DND-41 (cell line): ENCODE results near the gene ARF1.
A peak's percentile ranks its signal among the peaks of the same experiment; 100 is the strongest.

Experiments
- ATAC-seq: fragments of 200-7000 bp; cut with Tn5 transposase; 3 replicates; pipeline ENCODE4 v1.9.1; 2021; ENCODE audit warnings: low read depth; ENCODE audit not compliant: insufficient read depth
- DNase-seq: peaks from one replicate; pipeline ENCODE4 v3.0.0-alpha.2; 2020
- H2AFZ ChIP-seq: 2 replicates; pipeline ENCODE4 v1.6.0; 2012; ENCODE audit warnings: low read depth, low read length
- H3K27ac ChIP-seq: 2 replicates; pipeline ENCODE4 v1.5.1; 2012; ENCODE audit warnings: low read length, inconsistent platforms
- H3K27me3 ChIP-seq: fragments of 200-600 bp; sonication (generic); 2 replicates; pipeline ENCODE4 v1.6.0; 2012; ENCODE audit warnings: low read length, mild to moderate bottlenecking, inconsistent platforms; ENCODE audit not compliant: insufficient read depth, poor library complexity
- H3K36me3 ChIP-seq: 2 replicates; pipeline ENCODE4 v1.5.1; 2012; ENCODE audit warnings: low read length, inconsistent platforms; ENCODE audit not compliant: insufficient read depth
- H3K4me1 ChIP-seq: 2 replicates; pipeline ENCODE4 v1.5.1; 2012; ENCODE audit warnings: mild to moderate bottlenecking, low read length; ENCODE audit not compliant: insufficient read depth
- H3K4me2 ChIP-seq: 2 replicates; pipeline ENCODE4 v1.6.0; 2012; ENCODE audit warnings: mild to moderate bottlenecking, moderate library complexity, low read length, inconsistent platforms; ENCODE audit not compliant: insufficient read depth
- H3K4me3 ChIP-seq, 2 experiments: fragments of 200-600 bp in 1 of 2; shearing (Covaris generic) in 1 of 2; 2 replicates each; pipeline ENCODE4 v1.5.1; 2012 to 2016; ENCODE audit warnings: inconsistent platforms in 2 of 2, low read length in 2 of 2, mild to moderate bottlenecking in 2 of 2, low read depth in 1 of 2, moderate library complexity in 1 of 2
- H3K79me2 ChIP-seq: 2 replicates; pipeline ENCODE4 v1.6.0; 2012; ENCODE audit warnings: low read length, inconsistent platforms; ENCODE audit not compliant: insufficient read depth
- H3K9ac ChIP-seq: 2 replicates; pipeline ENCODE4 v1.6.0; 2012; ENCODE audit warnings: low read depth, mild to moderate bottlenecking, inconsistent platforms, low read length, moderate library complexity
- H3K9me3 ChIP-seq: 2 replicates; pipeline ENCODE4 v1.5.1; 2012; ENCODE audit warnings: low read length, moderate library complexity, mild to moderate bottlenecking, inconsistent platforms; ENCODE audit not compliant: insufficient read depth, severe bottlenecking
- H4K20me1 ChIP-seq: 2 replicates; pipeline ENCODE4 v1.6.0; 2012; ENCODE audit warnings: low read length; ENCODE audit not compliant: insufficient read depth
- CTCF ChIP-seq: IDR thresholded peaks from 2 replicates; pipeline ENCODE4 v1.5.1; 2012; ENCODE audit warnings: borderline replicate concordance, low read length, moderate library complexity, mild to moderate bottlenecking; ENCODE audit not compliant: poor library complexity, severe bottlenecking; ENCODE audit errors: extremely low read depth
- EZH2 ChIP-seq: IDR thresholded peaks from 3 replicates; pipeline ENCODE4 v1.6.1; 2012; ENCODE audit warnings: borderline replicate concordance, low read depth, mild to moderate bottlenecking, moderate library complexity, low read length, inconsistent platforms; ENCODE audit not compliant: severe bottlenecking

ARF1 gene

GRCh38 chr1:228100822-228101613 is 18.5 kb downstream of the ARF1 start:
- H3K9me3 ChIP-seq = no peaks in the 10 kb centered on the region
- peaks cover 60% of the 10 kb centered on the region for H4K20me1 ChIP-seq
- no peak overlapping the region for H3K4me3 ChIP-seq
- H3K4me2 ChIP-seq = peak overlapping the region; percentile 73
- H2AFZ ChIP-seq = no peak overlapping the region
- H3K36me3 ChIP-seq = peaks cover 59% of the 10 kb centered on the region
- H3K79me2 ChIP-seq = peaks cover 76% of the 10 kb centered on the region
- DNase-seq (no peak), ATAC-seq (no peak)
- peaks cover 42% of the 10 kb centered on the region for H3K4me1 ChIP-seq
- H3K27me3 ChIP-seq = no peaks in the 10 kb centered on the region
- H3K9ac ChIP-seq = no peak overlapping the region
- H3K27ac ChIP-seq = no peak overlapping the region; the same call in 1 of the 2 replicates
- no peak for TF ChIP-seq EZH2
- no peak for TF ChIP-seq CTCF

- ATAC-seq = no peak
- Histone ChIP-seq H3K79me2 (peaks cover 70% of the 10 kb centered on the region), H3K4me3 (peak overlapping the region in 1 of 2 experiments; percentile 95; a peak in 3 of 4 replicates), H3K9me3 (no peaks in the 10 kb centered on the region), H3K4me1 (peaks cover 40% of the 10 kb centered on the region), H3K27me3 (no peaks in the 10 kb centered on the region), H3K27ac (no peak overlapping the region), H2AFZ (no peak overlapping the region), H3K4me2 (peak overlapping the region; percentile 73), H3K36me3 (peaks cover 59% of the 10 kb centered on the region), H3K9ac (peak overlapping the region; percentile 78), H4K20me1 (peaks cover 54% of the 10 kb centered on the region)
- no peak for TF ChIP-seq EZH2
- TF ChIP-seq CTCF = no peak
- DNase-seq = no peak
Measured at GRCh38 chr1:228101614-228101993, 19.1 kb downstream of the ARF1 start.

GRCh38 chr1:228101994-228102790 is 19.7 kb downstream of the ARF1 start:
- Histone ChIP-seq H3K4me3 (peak overlapping the region; percentile 62 to 95; a peak in 3 of 4 replicates), H3K4me1 (peaks cover 40% of the 10 kb centered on the region), H3K27ac (peak overlapping the region; percentile 53; the same call in 1 of the 2 replicates), H4K20me1 (peaks cover 48% of the 10 kb centered on the region), H2AFZ (no peak overlapping the region; the same call in 1 of the 2 replicates), H3K9ac (peak overlapping the region; percentile 78), H3K9me3 (no peaks in the 10 kb centered on the region), H3K79me2 (peaks cover 64% of the 10 kb centered on the region), H3K27me3 (no peaks in the 10 kb centered on the region), H3K36me3 (peaks cover 58% of the 10 kb centered on the region), H3K4me2 (peak overlapping the region; percentile 73)
- DNase-seq = peak; percentile 64
- TF ChIP-seq EZH2 (no peak), CTCF (peak; percentile 51)
- ATAC-seq = peak; percentile 37
